H1 (cell line): ENCODE results near the gene ALX1. TPM values are rescaled to one million over a fixed set of nuclear protein-coding genes. Genes with fewer than 3 reads are reported as not detected.

Experiments
- CHD7 ChIP-seq: fragments of 300-600 bp; sonication (generic); IDR thresholded peaks from 2 replicates; pipeline ENCODE4 v1.7.1; 2012; ENCODE audit warnings: low read length, moderate library complexity, mild to moderate bottlenecking, inconsistent platforms; ENCODE audit not compliant: insufficient replicate concordance
- EZH2 ChIP-seq: fragments of 200-600 bp; sonication (generic); IDR thresholded peaks from 2 replicates; pipeline ENCODE4 v1.7.1; 2012; ENCODE audit warnings: low read depth, mild to moderate bottlenecking, moderate library complexity, low read length, inconsistent platforms; ENCODE audit not compliant: severe bottlenecking
- NRF1 ChIP-seq: IDR thresholded peaks from 2 replicates; pipeline ENCODE4 v1.6.1; 2011; ENCODE audit warnings: mild to moderate bottlenecking, low read depth, low read length, improper control_type of control experiment
- PHF8 ChIP-seq: fragments of 200-600 bp; sonication (generic); conservative IDR thresholded peaks from 2 replicates; pipeline ENCODE4 v1.7.1; 2012; ENCODE audit warnings: low read depth, mild to moderate bottlenecking, inconsistent platforms, low read length, moderate library complexity
- RNF2 ChIP-seq: fragments of 200-900, 300-1000 bp; sonication (generic); IDR thresholded peaks from 2 replicates; pipeline ENCODE4 v1.7.1; 2016; ENCODE audit warnings: borderline replicate concordance, low read depth, mild to moderate bottlenecking, antibody characterized with exemption, low read length; ENCODE audit not compliant: poor library complexity, severe bottlenecking; ENCODE audit errors: missing control alignments
- SIX5 ChIP-seq: IDR thresholded peaks from 2 replicates; pipeline ENCODE4 v1.6.1; 2011; ENCODE audit warnings: mild to moderate bottlenecking, low read depth, low read length
- SP2 ChIP-seq: IDR thresholded peaks from 2 replicates; pipeline ENCODE4 v1.6.1; 2012; ENCODE audit warnings: mild to moderate bottlenecking, low read length, inconsistent platforms
- TAF7 ChIP-seq: optimal IDR thresholded peaks from 2 replicates; pipeline ENCODE3; 2011; ENCODE audit warnings: low read depth, mild to moderate bottlenecking, inconsistent platforms, low read length, moderate library complexity, borderline replicate concordance
- TBP ChIP-seq: IDR thresholded peaks from 2 replicates; pipeline ENCODE4 v1.6.1; 2011; ENCODE audit warnings: low read depth, low read length, improper control_type of control experiment
- TCF12 ChIP-seq: IDR thresholded peaks from 2 replicates; pipeline ENCODE4 v1.6.1; 2011; ENCODE audit warnings: low read depth, mild to moderate bottlenecking, low read length
- polyA plus RNA-seq, 7 experiments: library from polyadenylated mRNA; depleted of rRNA in 3 of 7; stranded (reverse) in 5 of 7; unstranded in 2 of 7; fragments of >200 nt in 5 of 7; fragments of 200-250 nt in 2 of 7; gene quantifications; 1 replicate in 5 of 7; 2 replicates in 1 of 7; 4 replicates in 1 of 7; pipeline versions ENCODE4 v1.2.1 to v1.2.3, GENCODE V29; 2011 to 2013; ENCODE audit warnings: missing spikeins in 2 of 7, mixed read lengths in 2 of 7
- total RNA-seq: library from RNA; stranded (reverse); fragmentation: NEBNext Ultra II Directional; extraction: Animal tissue kit (Norgen Biotek cat#: 25700); gene quantifications from 2 replicates; pipeline ENCODE4 v1.2.1, GENCODE V29; 2021

Gene ALX1
- total and polyA plus RNA-seq, 2 of the 8 experiments (the other 6 are each of a cell fraction or from before 2014, with no cell fraction given) = 0.41 to 0.73 TPM

GRCh38 chr12:85350356-85350755 lies 70.3 kb downstream of the ALX1 start (continued):
- TF ChIP-seq CHD7 = no peak
- TF ChIP-seq NRF1 = no peak
- no peak for TF ChIP-seq PHF8
- no peak for TF ChIP-seq TCF12
- TF ChIP-seq RNF2 = no peak
- TF ChIP-seq TBP = no peak
- no peak for TF ChIP-seq TAF7
- no peak for TF ChIP-seq EZH2
- TF ChIP-seq SIX5 = no peak
- no peak for TF ChIP-seq SP2
- TF ChIP-seq, all 59 proteins: peak for 0
